ENCODE measurements around the gene OR2H2. TPM values are rescaled to one million over a fixed set of nuclear protein-coding genes. Genes with fewer than 3 reads are reported as not detected.

The OR2H2 gene
- total RNA-seq, 4 donors from 2014 or later, result not detected

- ATAC-seq, result no peak
- no peak within 1 kb of the TSS for H3K27ac ChIP-seq
- 63 to 78% methylated on average over 4 to 6 of the region's 6 CpGs for WGBS, 2 donors (ENCODE audit: low coverage in 1 of 2)
- TF ChIP-seq CTCF (IDR thresholded peaks at IDR 0.05) (no peak), POLR2A (IDR thresholded peaks at IDR 0.05) (no peak), POLR2AphosphoS5 (IDR thresholded peaks at IDR 0.05) (no peak), EP300 (IDR thresholded peaks at IDR 0.05) (no peak)
- no peaks in the 10 kb centered on the region for H3K36me3 ChIP-seq
- H3K9me3 ChIP-seq, result no peaks in the 10 kb centered on the region
- peaks cover 47% of the 10 kb centered on the region for H3K27me3 ChIP-seq
- no peaks in the 10 kb centered on the region for H3K4me1 ChIP-seq
- H3K4me3 ChIP-seq, result no peak within 1 kb of the TSS
Measured at GRCh38 chr6:29559524-29560287, 25.2 kb upstream of the OR2H2 start, which contains the start of gene UBD. UBD (minus strand) TSS chr6:29559732; CDS start chr6:29559701, 31 bp downstream.

GRCh38 chr6:29561091-29561490 is 23.8 kb upstream of the OR2H2 start:
- no peak for ATAC-seq
- H3K4me1 ChIP-seq, result no peaks in the 10 kb centered on the region
- H3K27ac ChIP-seq, result no peak overlapping the region
- H3K27me3 ChIP-seq, result peaks cover 45% of the 10 kb centered on the region
- no peaks in the 10 kb centered on the region for H3K9me3 ChIP-seq
- TF ChIP-seq CTCF (IDR thresholded peaks at IDR 0.05) (no peak), POLR2A (IDR thresholded peaks at IDR 0.05) (no peak), EP300 (IDR thresholded peaks at IDR 0.05) (no peak), POLR2AphosphoS5 (IDR thresholded peaks at IDR 0.05) (no peak)
- no peak overlapping the region for H3K4me3 ChIP-seq
- H3K36me3 ChIP-seq, result no peaks in the 10 kb centered on the region

DNA sequence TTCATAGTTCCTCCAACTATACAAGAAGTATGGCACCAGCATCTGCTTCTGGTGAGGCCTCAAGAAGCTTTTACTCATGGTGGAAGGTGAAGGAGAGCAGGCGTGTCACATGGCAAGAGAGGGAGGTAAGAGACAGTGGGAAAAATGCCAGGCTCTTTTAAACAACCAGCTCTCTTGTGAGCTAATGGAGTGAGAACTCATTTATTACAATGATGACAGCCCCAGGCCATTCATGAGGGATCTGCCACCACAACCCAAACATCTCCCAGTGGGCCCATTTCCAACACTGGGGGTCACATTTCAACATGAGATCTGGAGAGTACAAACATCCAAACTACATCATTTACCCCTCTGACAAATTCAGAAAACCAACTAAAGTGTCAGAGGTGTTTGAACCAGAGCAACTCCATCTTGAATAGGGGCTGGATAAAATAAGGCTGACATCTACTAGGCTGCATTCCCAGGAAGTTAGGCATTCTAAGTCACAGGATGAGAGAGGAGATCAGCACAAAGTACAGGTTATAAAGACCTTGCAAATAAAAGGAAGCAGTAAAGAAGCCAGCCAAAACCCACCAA is 23.2 kb upstream of the OR2H2 start:
- no peak for TF ChIP-seq CTCF (IDR thresholded peaks at IDR 0.05)
- TF ChIP-seq POLR2AphosphoS5 (IDR thresholded peaks at IDR 0.05), result no peak
- TF ChIP-seq EP300 (IDR thresholded peaks at IDR 0.05), result no peak
- TF ChIP-seq POLR2A (IDR thresholded peaks at IDR 0.05), result no peak
- WGBS, 2 donors (ENCODE audit: low coverage in 1 of 2), result 33 to 43% methylated on average over 1 of the region's 1 CpG
- no peaks in the 10 kb centered on the region for H3K36me3 ChIP-seq

GRCh38 chr6:29563435-29563965 is 21.4 kb upstream of the OR2H2 start:
- H3K4me3 ChIP-seq, result no peak overlapping the region
- ATAC-seq, result no peak
- H3K27ac ChIP-seq, result no peak overlapping the region
- no peak for TF ChIP-seq POLR2A (IDR thresholded peaks at IDR 0.05)
- no peak for TF ChIP-seq CTCF (IDR thresholded peaks at IDR 0.05)
- TF ChIP-seq POLR2AphosphoS5 (IDR thresholded peaks at IDR 0.05), result no peak
- TF ChIP-seq EP300 (IDR thresholded peaks at IDR 0.05), result no peak
- no peaks in the 10 kb centered on the region for H3K36me3 ChIP-seq
- peaks cover 34% of the 10 kb centered on the region for H3K27me3 ChIP-seq
- H3K9me3 ChIP-seq, result no peaks in the 10 kb centered on the region
- no peaks in the 10 kb centered on the region for H3K4me1 ChIP-seq
- 72 to 84% methylated on average over 3 of the region's 3 CpGs for WGBS, 2 donors (ENCODE audit: low coverage in 1 of 2)

More for the DNA sequence above, 23.2 kb upstream of the OR2H2 start:
- H3K9me3 ChIP-seq, result no peaks in the 10 kb centered on the region
- H3K4me1 ChIP-seq, result no peaks in the 10 kb centered on the region
- peaks cover 45% of the 10 kb centered on the region for H3K27me3 ChIP-seq
- no peak overlapping the region for H3K27ac ChIP-seq
- ATAC-seq, result no peak
- no peak overlapping the region for H3K4me3 ChIP-seq

GRCh38 chr6:29564875-29565274 is 20.0 kb upstream of the OR2H2 start:
- H3K4me1 ChIP-seq, result no peaks in the 10 kb centered on the region
- H3K36me3 ChIP-seq, result no peaks in the 10 kb centered on the region
- H3K4me3 ChIP-seq, result no peak overlapping the region
- H3K27me3 ChIP-seq, result peaks cover 37% of the 10 kb centered on the region
- TF ChIP-seq POLR2AphosphoS5 (IDR thresholded peaks at IDR 0.05) (no peak), CTCF (IDR thresholded peaks at IDR 0.05) (no peak)
- no peak overlapping the region for H3K27ac ChIP-seq
- no peaks in the 10 kb centered on the region for H3K9me3 ChIP-seq
- no peak for ATAC-seq
